Keratinocyte (primary cell): Measurements from ENCODE around the gene CCDC178. TPM values are rescaled to one million over a fixed set of nuclear protein-coding genes. Genes with fewer than 3 reads are reported as not detected.

Experiments used
- DNase-seq: peaks from one replicate; pipeline ENCODE4 v3.0.0-alpha.2; 2011; ENCODE audit warnings: low read depth, missing footprints, low spot score
- FAIRE-seq: peaks from 2 replicates; lab custom pipeline; 2011; peaks lifted over from hg19 to GRCh38; lab: Jason Lieb, UNC
- H2AFZ ChIP-seq: 2 replicates; pipeline ENCODE4 v1.6.0; 2012; ENCODE audit warnings: low read length, control low read depth, inconsistent platforms; ENCODE audit not compliant: control insufficient read depth
- H3K27ac ChIP-seq: 2 replicates; pipeline ENCODE4 v1.5.1; 2011; ENCODE audit warnings: low read length; ENCODE audit not compliant: control insufficient read depth, insufficient read depth
- H3K27me3 ChIP-seq: 3 replicates; pipeline ENCODE4 v1.6.0; 2011; ENCODE audit warnings: low read length; ENCODE audit not compliant: control insufficient read depth, insufficient read depth; ENCODE audit errors: extremely low read depth
- H3K36me3 ChIP-seq, 2 experiments: 2 replicates in 1 of 2; 3 replicates in 1 of 2; pipeline ENCODE4 v1.5.1; 2011; ENCODE audit warnings: low read length in 2 of 2, mild to moderate bottlenecking in 1 of 2; ENCODE audit not compliant: control insufficient read depth in 2 of 2, insufficient read depth in 2 of 2; ENCODE audit errors: extremely low read depth in 1 of 2
- H3K4me1 ChIP-seq: 3 replicates; pipeline ENCODE4 v1.5.1; 2011; ENCODE audit warnings: low read length; ENCODE audit not compliant: control insufficient read depth, insufficient read depth; ENCODE audit errors: extremely low read depth
- H3K4me2 ChIP-seq: 3 replicates; pipeline ENCODE4 v1.6.0; 2011; ENCODE audit warnings: low read depth, low read length; ENCODE audit not compliant: control insufficient read depth, insufficient read depth; ENCODE audit errors: extremely low read depth
- H3K4me3 ChIP-seq, 3 experiments: fragments of 200-600 bp in 1 of 3; sonication (generic) in 1 of 3; 2 replicates in 2 of 3; 3 replicates in 1 of 3; pipeline ENCODE4 v1.5.1; 2011 to 2016; ENCODE audit warnings: low read length in 3 of 3, mild to moderate bottlenecking in 3 of 3, control low read depth in 2 of 3, inconsistent platforms in 1 of 3, low read depth in 1 of 3, mixed read lengths in 1 of 3, mixed run types in 1 of 3, moderate library complexity in 1 of 3; ENCODE audit not compliant: control insufficient read depth in 2 of 3, insufficient read depth in 2 of 3; ENCODE audit errors: extremely low read depth in 1 of 3
- H3K79me2 ChIP-seq: 2 replicates; pipeline ENCODE4 v1.6.0; 2012; ENCODE audit warnings: low read length; ENCODE audit not compliant: control insufficient read depth, insufficient read depth
- H3K9ac ChIP-seq: 3 replicates; pipeline ENCODE4 v1.6.0; 2011; ENCODE audit warnings: low read length; ENCODE audit not compliant: control insufficient read depth, insufficient read depth; ENCODE audit errors: extremely low read depth
- H3K9me1 ChIP-seq: 3 replicates; pipeline ENCODE4 v1.6.0; 2011; ENCODE audit warnings: low read length; ENCODE audit not compliant: control insufficient read depth, insufficient read depth; ENCODE audit errors: extremely low read depth
- H3K9me3 ChIP-seq: 2 replicates; pipeline ENCODE4 v1.5.1; 2012; ENCODE audit warnings: low read depth, low read length; ENCODE audit not compliant: control insufficient read depth
- H4K20me1 ChIP-seq: 3 replicates; pipeline ENCODE4 v1.6.0; 2011; ENCODE audit warnings: low read length; ENCODE audit not compliant: control insufficient read depth, insufficient read depth; ENCODE audit errors: extremely low read depth
- CTCF ChIP-seq, 3 experiments: IDR thresholded peaks in 1 of 3; conservative IDR thresholded peaks in 1 of 3; optimal IDR thresholded peaks in 1 of 3; 2 replicates in 2 of 3; 3 replicates in 1 of 3; pipeline versions ENCODE3 to v1.5.1; 2011; ENCODE audit warnings: low read length in 3 of 3, mild to moderate bottlenecking in 3 of 3, moderate library complexity in 2 of 3, control low read depth in 1 of 3, inconsistent platforms in 1 of 3; ENCODE audit not compliant: insufficient read depth in 2 of 3; ENCODE audit errors: extremely low read depth in 1 of 3
- EZH2 ChIP-seq: IDR thresholded peaks from one replicate; pipeline ENCODE4 v1.6.1; 2012; ENCODE audit warnings: inconsistent platforms, mild to moderate bottlenecking, low read length, moderate library complexity
- dilution Hi-C: fragments of 300-500 bp; cut with MboI; formaldehyde crosslinking; loops from one replicate; pipeline ENCODE4 v1.7.0; 2020; ENCODE audit warnings: low sequenced_read_pairs; ENCODE audit not compliant: extremely low pct_ligation_motif_present
- polyA plus RNA-seq, 5 experiments: library from polyadenylated mRNA; depleted of rRNA in 3 of 5; stranded (reverse) in 3 of 5; stranded (forward) in 1 of 5; unstranded in 1 of 5; fragments of >200 nt; gene quantifications; 1 replicate in 1 of 5; 2 replicates in 3 of 5; 3 replicates in 1 of 5; pipeline versions ENCODE4 v1.2.1 to v1.2.3, GENCODE V29; 2011 to 2012; ENCODE audit warnings: missing spikeins in 2 of 5, low read depth in 1 of 5, low replicate concordance in 1 of 5

The CCDC178 gene
- polyA plus RNA-seq, 1 donor (not counting 4 experiments of a cell fraction or from before 2014, with no cell fraction given) = 0.14 TPM

GRCh38 chr18:33317640-33318039, 122.9 kb downstream of the CCDC178 start:
- Histone ChIP-seq H3K4me1 (no peaks in the 10 kb centered on the region), H4K20me1 (no peaks in the 10 kb centered on the region), H2AFZ (no peak overlapping the region), H3K9me3 (no peaks in the 10 kb centered on the region), H3K9ac (no peak overlapping the region), H3K36me3 (no peaks in the 10 kb centered on the region), H3K4me3 (no peak overlapping the region), H3K9me1 (no peaks in the 10 kb centered on the region), H3K27me3 (no peaks in the 10 kb centered on the region), H3K27ac (no peak overlapping the region), H3K4me2 (no peak overlapping the region), H3K79me2 (no peaks in the 10 kb centered on the region)
- dilution Hi-C loops = no loop called here
- DNase-seq (no peak), FAIRE-seq (no peak)
- TF ChIP-seq CTCF (optimal IDR thresholded peaks at IDR 0.05 in 1 of 3, IDR thresholded peaks at IDR 0.05 in 1 of 3, conservative IDR thresholded peaks at IDR 0.05 in 1 of 3; ENCODE audit: extremely low read depth in 1 of 3, insufficient read depth in 2 of 3, low read length in 3 of 3) (no peak), EZH2 (no peak)

- no peaks in the 10 kb centered on the region for H3K27me3 ChIP-seq
- TF ChIP-seq CTCF (optimal IDR thresholded peaks at IDR 0.05 in 1 of 3, IDR thresholded peaks at IDR 0.05 in 1 of 3, conservative IDR thresholded peaks at IDR 0.05 in 1 of 3; ENCODE audit: extremely low read depth in 1 of 3, insufficient read depth in 2 of 3, low read length in 3 of 3) (no peak), EZH2 (no peak)
- H3K36me3 ChIP-seq = no peaks in the 10 kb centered on the region
- dilution Hi-C loops = no loop called here
- H3K27ac ChIP-seq = no peak overlapping the region
- DNase-seq (no peak), FAIRE-seq (no peak)
- no peaks in the 10 kb centered on the region for H3K9me3 ChIP-seq
- no peaks in the 10 kb centered on the region for H3K79me2 ChIP-seq
- no peaks in the 10 kb centered on the region for H3K9me1 ChIP-seq
- no peak overlapping the region for H3K4me3 ChIP-seq
- no peaks in the 10 kb centered on the region for H3K4me1 ChIP-seq
- no peaks in the 10 kb centered on the region for H4K20me1 ChIP-seq
- no peak overlapping the region for H3K9ac ChIP-seq
- H2AFZ ChIP-seq = no peak overlapping the region
- no peak overlapping the region for H3K4me2 ChIP-seq
These were observed 124.4 kb downstream of the CCDC178 start for GRCh38 chr18:33316146-33316587.
